ENCODE results near the gene TPPP2.
A peak's percentile ranks its signal among the peaks of the same experiment; 100 is the strongest.

The TPPP2 gene

GRCh38 chr14:21017528-21018245, 12.3 kb upstream of the TPPP2 start:
- no peak for DNase-seq (ENCODE audit: low read depth)

GRCh38 chr14:21018286-21018685, 11.7 kb upstream of the TPPP2 start:
- no peak for DNase-seq (ENCODE audit: low read depth)

GRCh38 chr14:21018781-21019180, 11.2 kb upstream of the TPPP2 start:
- no peak for DNase-seq (ENCODE audit: low read depth)

- DNase-seq (ENCODE audit: low read depth): no peak
Measured at GRCh38 chr14:21019366-21019765, 10.7 kb upstream of the TPPP2 start.

GRCh38 chr14:21020977-21021545, 9.0 kb upstream of the TPPP2 start:
- DNase-seq (ENCODE audit: low read depth): no peak

- no peak for DNase-seq (ENCODE audit: low read depth)
Measured at GRCh38 chr14:21022686-21023085, 7.3 kb upstream of the TPPP2 start.

GRCh38 chr14:21023174-21023573, 6.8 kb upstream of the TPPP2 start:
- no peak for DNase-seq (ENCODE audit: low read depth)

- DNase-seq (ENCODE audit: low read depth): no peak
Measured at GRCh38 chr14:21023817-21024584, 6.0 kb upstream of the TPPP2 start.

GRCh38 chr14:21024585-21025370, 5.2 kb upstream of the TPPP2 start, which contains the start of gene NDRG2:
Gene NDRG2, minus strand, starts transcription at chr14:21025061. Its CDS starts 1,746 bp downstream, at chr14:21023315.
- peak; percentile 70 for DNase-seq (ENCODE audit: low read depth)

GRCh38 chr14:21025371-21026273, 4.4 kb upstream of the TPPP2 start:
- DNase-seq (ENCODE audit: low read depth): no peak

GRCh38 chr14:21026274-21026987, 3.6 kb upstream of the TPPP2 start:
- no peak for DNase-seq (ENCODE audit: low read depth)

- no peak for DNase-seq (ENCODE audit: low read depth)
Measured at GRCh38 chr14:21026988-21027315, 3.1 kb upstream of the TPPP2 start.

- DNase-seq (ENCODE audit: low read depth): no peak
Measured at GRCh38 chr14:21030531-21030930, 514 bp downstream of the TPPP2 start.

- no peak for DNase-seq (ENCODE audit: low read depth)
Measured at GRCh38 chr14:21032326-21033132, 2.5 kb downstream of the TPPP2 start.

GRCh38 chr14:21033133-21033698, 3.2 kb downstream of the TPPP2 start:
- DNase-seq (ENCODE audit: low read depth): no peak

- DNase-seq (ENCODE audit: low read depth): no peak
Measured at GRCh38 chr14:21034707-21035106, 4.7 kb downstream of the TPPP2 start, which contains the start of gene RNASE13. Gene RNASE13, minus strand, starts transcription at chr14:21034807. Its CDS starts 519 bp downstream, at chr14:21034288.

- DNase-seq (ENCODE audit: low read depth): no peak
Measured at GRCh38 chr14:21036751-21037150, 6.7 kb downstream of the TPPP2 start.

GRCh38 chr14:21037156-21037555, 7.1 kb downstream of the TPPP2 start:
- no peak for DNase-seq (ENCODE audit: low read depth)

Data from T-helper 22 cell (primary cell).